MM.1S (cell line): ENCODE results near the gene PPP1R9B.

Experiments used
- EZH2 ChIP-seq: fragments of 300-600 bp; sonication (generic); optimal IDR thresholded peaks from 2 replicates; pipeline ENCODE3; 2017; ENCODE audit warnings: low read depth, mild to moderate bottlenecking, antibody characterized with exemption, low read length, mixed read lengths
- TF ChIP-seq, protein P1 (sequence below): fragments of 300-600 bp; sonication (generic); IDR thresholded peaks from 2 replicates; pipeline ENCODE4 v1.5.1; 2016; ENCODE audit warnings: antibody characterized with exemption, low read length, mixed read lengths

DNA sequence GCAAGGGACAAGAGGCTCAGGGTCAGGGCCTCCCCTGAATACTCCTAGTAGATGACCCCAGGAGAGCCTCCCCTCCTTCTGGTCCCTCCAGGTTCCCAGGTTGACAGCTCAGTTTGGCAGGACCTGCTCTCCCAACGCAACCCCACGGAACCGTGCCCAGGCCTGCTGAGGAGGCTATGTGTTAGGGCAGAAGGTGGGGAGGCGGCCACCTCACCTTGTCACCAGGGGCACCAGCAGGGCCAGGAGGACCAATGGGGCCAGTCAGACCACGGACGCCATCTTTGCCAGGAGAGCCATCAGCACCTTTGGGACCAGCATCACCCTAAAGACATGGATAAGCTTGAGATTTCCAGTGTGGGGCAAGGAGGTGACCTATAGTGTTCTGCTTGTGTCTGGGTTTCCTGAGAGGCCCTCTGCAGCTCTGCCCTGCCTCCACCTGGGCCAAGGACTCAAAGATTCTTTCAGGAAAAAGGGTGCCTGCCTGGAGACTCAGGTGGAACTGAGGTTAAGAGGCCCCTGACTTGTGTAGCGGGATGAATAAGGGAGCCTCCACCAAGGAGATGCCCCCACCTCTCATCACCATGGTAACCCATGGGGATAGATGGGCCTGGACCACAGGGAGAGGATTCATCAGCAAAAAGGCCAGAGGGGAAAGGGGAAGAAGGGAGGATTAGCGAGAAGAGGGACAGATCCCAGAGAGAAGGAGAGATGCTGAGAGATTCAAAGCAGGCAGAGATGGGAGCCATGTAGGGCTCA, 40.3 kb upstream of the PPP1R9B start:
- TF ChIP-seq, protein P1, sequence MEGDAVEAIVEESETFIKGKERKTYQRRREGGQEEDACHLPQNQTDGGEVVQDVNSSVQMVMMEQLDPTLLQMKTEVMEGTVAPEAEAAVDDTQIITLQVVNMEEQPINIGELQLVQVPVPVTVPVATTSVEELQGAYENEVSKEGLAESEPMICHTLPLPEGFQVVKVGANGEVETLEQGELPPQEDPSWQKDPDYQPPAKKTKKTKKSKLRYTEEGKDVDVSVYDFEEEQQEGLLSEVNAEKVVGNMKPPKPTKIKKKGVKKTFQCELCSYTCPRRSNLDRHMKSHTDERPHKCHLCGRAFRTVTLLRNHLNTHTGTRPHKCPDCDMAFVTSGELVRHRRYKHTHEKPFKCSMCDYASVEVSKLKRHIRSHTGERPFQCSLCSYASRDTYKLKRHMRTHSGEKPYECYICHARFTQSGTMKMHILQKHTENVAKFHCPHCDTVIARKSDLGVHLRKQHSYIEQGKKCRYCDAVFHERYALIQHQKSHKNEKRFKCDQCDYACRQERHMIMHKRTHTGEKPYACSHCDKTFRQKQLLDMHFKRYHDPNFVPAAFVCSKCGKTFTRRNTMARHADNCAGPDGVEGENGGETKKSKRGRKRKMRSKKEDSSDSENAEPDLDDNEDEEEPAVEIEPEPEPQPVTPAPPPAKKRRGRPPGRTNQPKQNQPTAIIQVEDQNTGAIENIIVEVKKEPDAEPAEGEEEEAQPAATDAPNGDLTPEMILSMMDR, result no peak
- TF ChIP-seq EZH2, result no peak
